Posterior vena cava (tissue), 2 donors: ENCODE data around the gene WDR90. TPM values are rescaled to one million over a fixed set of nuclear protein-coding genes. Genes with fewer than 3 reads are reported as not detected.

Source experiments
- DNase-seq: peaks from one replicate; pipeline ENCODE4 v3.0.0-alpha.2; 2020; ENCODE audit warnings: low spot score
- intact Hi-C, 2 donors: fragments of 100-400 bp; cut with DNase I; formaldehyde crosslinking; loops; one replicate each; pipeline versions ENCODE4 v1.14.1 to v1.14.2; 2022 to 2023
- total RNA-seq, 2 donors: library from RNA; stranded (reverse); fragmentation: NEBNext Ultra II Directional; extraction: Animal tissue kit (Norgen Biotek cat#: 25700); gene quantifications; one replicate each; pipeline ENCODE4 v1.2.1, GENCODE V29; 2021
- donor health status: DM: yes; HTN: yes; CAD: no.
- donor health status: DM: yes; HTN: yes; CAD: no.

The WDR90 gene
- total RNA-seq, 2 donors from 2014 or later = 13.4 to 14.9 TPM

DNA sequence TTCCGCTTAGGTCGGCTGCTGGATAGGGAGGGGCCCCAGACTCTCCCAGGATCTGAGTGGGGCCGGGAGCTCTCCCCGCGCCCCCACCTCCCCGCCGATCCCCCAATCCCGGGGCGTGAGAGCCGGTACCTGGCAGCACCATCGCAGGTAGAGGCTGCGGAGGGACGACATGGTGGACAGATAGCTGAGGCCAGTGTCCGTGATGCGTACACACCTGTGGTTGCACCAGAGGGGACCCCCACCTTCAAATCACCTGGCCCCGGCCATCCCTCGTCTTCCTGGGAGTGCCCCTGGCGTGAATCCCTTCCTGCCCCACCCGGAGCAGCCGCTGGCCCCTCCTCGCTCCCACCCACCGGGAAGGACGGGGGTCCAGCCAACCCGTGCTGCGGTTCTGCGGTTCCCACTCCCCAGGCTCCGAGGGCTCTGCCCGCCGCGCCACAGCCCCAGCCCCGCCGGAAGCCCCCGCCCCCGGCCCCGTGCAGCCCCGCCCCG lies 45.7 kb downstream of the WDR90 start:
- intact Hi-C loops = no loop called here
- DNase-seq = no peak

DNA sequence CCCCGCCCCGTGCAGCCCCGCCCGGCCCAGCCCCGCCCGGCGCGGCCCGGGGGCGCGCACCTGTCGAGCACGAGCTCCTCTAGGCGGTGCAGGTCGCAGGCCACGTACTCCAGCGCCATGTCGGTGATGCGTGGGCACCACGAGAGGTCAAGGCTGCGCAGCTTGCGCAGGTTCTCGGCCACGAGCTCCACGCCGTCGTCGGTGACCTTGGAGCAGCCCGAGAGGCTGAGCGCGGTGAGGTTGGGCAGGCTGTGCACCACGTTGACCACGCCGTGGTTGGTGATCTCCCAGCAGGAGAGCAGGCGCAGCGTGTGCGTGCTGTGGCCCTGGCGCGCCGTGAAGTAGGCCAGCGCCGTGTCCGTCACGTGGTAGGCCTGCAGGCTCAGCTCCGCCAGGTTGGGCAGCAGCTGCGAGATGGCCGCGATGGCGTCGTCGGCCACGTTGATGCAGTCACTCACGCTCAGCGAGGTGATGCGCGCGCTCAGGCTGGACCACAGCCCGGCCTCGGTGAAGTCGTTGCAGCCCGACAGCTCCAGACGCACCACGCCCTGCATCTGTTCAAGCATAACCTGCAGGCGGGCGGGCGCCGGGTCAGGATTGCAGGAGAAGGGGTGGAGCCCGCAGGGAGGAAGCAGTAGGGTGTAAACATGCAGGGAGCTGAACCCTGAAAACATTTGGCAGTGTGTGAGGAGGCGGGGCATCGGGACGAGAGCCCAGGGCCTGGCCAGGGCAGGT lies 46.4 kb downstream of the WDR90 start:
- DNase-seq = no peak
- intact Hi-C loops = no loop called here

DNA sequence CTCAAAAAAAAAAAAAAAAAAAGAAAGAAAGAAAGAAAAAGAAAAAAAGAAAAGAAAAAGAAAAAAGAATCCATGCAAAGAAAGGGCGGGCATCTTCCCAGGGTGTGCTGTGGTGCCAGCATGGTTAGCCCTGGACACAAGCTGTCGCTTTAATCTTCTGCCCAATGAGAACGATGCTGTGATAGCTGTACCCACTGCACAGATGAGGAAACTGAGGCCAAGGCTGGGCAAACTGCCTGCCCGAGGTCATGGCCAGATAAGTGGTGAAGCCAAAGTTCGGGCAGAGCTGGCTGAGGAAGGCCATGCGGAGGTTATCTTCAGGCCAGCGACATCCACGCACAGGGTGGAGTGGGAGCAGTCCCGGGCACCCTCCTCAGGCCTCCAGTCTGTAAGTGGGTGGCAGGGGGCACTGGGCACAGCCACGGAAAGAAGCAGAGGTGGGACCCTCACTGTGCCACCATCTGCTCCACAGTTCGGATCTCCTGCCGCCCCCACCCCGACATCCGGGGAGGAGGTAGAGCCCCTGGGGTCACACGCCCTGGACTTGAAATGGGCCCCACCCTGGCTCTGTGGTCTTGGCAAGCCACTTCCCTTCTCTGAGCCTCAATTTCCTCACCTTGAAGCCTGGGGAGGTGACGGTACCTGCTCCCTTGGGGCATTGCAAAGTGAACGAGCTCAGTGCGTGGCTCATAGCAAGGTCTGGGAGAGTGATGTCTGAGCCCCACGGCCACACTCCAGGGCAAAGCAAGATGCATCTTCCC lies 49.9 kb downstream of the WDR90 start:
- intact Hi-C loops = no loop called here

DNA sequence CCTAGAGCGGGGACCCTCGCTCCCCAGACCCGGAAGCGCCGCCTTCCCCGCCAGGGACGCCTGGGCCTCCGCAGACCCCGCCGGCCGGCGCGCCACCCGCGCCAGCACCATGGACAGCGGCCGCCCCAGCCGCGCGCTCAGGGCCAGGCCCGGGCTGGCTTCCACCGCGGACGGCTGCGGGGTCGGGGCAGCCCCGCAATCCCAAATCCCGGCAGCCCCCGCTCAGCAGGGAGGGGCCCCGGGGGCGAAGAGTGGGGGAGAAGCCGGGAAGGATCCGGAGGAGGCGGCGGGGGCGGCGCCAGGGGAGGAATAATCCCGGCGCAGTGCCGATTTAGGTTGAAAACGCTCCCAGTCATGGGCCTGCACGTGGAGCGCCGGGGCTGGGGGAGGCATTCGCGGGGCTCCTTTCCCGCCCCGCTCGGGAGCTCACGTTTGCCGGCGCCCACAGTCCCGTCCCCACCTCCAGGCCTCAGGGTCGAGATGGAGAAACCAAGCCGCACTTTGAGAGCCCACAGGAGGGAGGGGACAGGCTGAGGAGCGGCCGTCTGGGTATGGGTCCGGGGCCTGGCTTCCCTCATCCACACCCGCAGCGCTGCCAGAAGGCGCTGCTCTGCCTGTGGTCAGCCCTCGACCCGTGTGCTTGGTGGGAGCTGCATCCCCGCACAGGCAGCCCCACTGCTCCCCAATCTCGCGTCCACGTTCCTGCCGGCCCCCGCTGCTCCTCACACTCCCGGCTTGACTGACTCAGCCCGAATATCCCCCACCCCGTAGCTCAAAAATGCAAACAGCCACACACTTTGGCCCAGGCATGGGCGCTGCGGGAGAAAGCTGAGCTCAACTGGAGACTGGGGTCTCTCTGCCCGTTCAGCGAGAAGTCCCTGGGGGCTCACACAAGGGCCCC lies 51.8 kb downstream of the WDR90 start:
- no peak for DNase-seq
- intact Hi-C loops = no loop called here

More for the DNA sequence above, 49.9 kb downstream of the WDR90 start:
- no peak for DNase-seq

DNA sequence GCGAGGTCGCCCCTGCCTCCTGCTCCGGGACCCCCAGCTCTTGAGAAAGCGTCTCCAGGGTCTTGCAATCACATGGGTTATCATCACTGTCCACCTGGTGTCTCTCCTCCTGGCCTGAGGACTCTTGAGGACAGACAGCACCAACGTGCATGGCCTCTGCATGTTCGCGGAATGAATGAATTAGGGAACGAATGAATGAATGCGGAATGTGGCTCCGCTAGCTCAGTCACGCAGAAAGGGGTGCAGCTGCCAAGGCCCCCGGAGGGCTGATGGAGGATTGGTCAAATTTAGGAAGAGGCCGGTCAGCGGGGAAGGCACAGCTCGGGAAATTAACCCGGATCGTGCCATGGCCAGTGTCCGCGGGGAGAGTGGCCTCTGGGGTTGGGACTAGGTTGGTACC lies 53.2 kb downstream of the WDR90 start:
- intact Hi-C loops = no loop called here
- DNase-seq = no peak

DNA sequence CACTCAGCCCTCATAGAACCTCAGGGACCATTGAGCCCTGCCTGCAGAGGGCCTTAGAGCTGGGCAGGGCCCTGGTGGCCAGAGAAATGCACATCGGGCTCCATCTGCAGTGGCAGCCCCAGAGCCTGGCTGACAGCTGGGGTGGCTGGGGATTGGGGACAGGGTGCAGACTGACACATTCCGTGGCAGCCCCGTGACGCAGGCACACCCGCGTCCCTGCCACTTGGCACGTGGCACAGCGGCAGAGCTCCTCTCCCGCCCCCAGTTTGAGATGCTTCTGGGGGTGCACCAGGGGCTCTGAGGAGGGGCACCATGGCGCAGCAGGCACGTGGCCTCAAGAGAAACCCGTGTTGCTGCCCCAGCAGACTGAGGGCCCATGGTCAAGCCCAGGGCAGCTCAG lies 54.2 kb downstream of the WDR90 start:
- intact Hi-C loops = no loop called here
- no peak for DNase-seq

DNA sequence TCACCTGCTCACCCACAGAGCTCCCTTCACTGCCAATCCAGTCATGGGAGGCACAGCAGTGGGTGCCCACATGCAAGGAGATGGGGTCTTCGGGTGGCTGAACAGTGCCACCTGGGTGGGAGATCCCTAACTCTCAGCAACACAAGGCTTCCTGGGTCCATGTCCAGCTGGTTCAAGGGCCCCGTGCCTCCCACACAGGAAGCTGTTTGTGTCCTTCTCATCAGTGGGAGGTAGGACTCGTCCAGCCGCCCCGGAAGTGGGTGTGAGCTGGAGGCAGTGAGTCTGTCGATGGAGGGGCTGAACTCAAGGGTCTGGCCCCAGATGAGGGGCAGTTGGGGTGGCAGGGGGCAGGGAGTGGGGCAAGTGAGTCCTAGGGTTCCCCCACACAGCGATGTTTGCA lies 54.9 kb downstream of the WDR90 start:
- no peak for DNase-seq
- intact Hi-C loops = loop anchor here in 1 of 2 donors (1.0 kb wide), 1 partner anchor 298 kb away; no protein-coding TSS in a partner anchor

DNA sequence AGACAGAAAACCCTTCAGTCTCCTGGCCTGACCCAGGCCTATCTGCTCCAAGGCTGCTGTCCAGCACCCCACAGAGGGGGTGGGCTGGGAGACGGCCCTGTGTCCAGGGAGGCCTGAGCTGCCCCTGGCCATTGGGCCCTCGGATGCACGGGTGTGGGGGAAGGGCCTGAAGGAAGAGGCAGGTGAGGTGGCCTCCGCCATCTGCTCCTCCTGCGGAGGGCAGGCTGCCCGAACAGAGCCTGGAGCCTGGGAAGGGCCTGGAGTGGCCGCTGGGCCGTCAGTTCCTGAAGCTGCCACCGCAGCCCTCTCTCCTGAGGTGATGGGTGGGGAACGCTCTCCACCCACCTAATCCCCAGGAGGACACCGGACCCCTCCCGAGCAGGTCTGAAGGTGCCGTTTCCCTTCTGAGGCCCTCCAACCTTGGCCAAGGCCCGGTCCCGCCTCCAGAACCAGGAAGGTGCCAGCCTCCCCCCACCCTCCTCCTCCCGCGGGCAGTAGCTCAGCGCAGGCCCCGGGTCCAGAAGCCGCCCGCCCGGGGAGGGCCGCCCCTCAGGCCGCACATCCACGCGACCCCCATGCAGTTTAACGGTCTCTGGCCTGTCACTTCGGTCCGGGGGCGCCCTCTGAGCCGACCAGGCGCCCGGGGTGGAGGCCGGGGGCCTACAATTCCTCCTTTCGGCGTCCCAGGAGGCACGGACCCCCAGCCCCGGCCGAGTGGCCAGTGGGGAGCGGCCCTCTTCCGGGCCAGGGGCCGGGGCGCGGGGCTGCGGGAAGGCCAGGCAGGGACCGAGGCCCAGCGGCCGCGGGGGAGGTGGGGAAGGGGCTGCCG lies 55.6 kb downstream of the WDR90 start:
- intact Hi-C loops = loop anchor here in 1 of 2 donors (1.0 kb wide), 1 partner anchor 298 kb away; no protein-coding TSS in a partner anchor
- no peak for DNase-seq

DNA sequence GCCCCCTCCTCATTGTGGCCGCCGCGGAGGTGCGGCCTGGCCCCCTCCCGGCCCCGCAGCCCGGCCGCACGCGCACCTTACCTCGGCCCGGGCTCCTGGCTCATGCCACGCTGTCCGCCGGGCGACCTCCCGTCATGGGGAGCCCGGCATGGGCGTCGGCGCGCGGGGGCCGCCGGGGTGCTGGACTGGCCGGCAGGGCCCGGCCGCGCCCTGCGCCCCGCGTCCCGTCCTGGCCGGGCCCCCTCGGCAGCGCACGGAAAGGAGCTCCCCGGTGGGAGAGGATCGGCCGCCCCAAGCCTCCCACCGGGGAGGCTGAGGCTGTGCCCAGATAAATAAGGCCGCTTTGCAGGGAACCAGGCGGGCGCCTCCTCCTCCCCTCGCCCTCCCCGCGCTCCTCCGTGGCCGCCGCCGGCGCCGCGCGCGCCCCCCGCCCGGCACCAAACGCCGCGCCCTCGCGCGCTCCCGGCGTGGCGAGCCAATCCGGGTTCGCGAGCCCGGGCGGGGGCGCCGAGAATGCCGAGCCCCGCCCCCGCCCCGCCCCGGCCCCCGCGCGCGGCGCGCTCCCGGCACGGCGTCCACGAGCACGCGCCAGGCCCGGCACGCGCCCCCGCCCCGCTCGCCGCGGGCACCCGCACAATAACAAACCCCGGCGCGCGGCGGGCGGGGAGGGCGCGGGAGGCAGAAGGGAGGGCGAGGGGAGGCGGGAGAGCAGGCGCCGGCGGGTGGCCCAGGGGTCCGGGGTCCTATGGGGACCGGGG lies 56.4 kb downstream of the WDR90 start, which contains the start of gene FBXL16:
FBXL16 (minus strand) TSS at position 371 of the 758 bp plus-strand sequence. CDS start 8,396 bp downstream, outside the sequence.
- intact Hi-C loops = no loop called here
- no peak for DNase-seq

DNA sequence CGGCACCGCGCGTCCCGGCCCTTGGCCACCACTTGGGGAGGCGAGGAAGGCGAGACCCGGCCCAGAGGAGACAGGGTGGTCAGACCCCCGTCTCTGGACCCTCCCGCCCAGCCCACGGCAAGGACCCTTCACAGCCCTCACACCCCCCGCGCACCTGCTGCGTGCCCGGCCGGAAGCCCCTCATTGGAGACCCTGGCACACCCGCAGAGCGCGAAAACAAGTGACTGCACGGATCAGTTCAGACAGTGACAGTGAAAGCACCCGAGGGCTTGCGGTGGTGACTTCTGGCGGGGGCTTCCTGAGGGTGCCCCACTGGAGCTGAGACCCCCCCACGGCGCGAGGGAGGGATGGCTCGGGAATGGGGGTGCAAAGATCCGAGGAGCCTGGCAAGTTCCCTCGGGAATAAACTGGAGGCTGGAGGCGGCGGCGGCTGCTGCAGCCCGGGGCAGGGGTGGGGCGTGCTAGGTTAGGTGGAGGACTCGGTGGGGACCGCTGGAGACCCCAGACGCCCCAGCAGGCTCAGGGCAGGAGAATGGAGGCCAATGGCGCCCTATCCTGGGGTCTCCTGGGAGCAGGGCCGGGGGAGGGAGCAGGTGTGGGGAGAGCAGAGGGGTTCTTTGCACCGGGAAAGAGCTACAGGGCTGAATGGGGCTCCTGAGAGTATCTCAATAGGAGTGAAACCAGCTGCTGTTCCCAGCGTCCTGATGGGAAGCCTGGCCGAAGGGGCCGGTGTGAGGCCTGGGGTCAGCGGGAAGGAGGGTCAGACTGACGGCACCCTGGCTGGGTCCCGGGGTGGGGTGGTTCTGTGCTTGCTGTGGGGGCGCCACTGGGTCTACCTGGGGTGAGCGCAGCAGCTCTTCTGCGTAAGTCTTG lies 57.3 kb downstream of the WDR90 start:
- intact Hi-C loops = no loop called here
- DNase-seq = no peak

DNA sequence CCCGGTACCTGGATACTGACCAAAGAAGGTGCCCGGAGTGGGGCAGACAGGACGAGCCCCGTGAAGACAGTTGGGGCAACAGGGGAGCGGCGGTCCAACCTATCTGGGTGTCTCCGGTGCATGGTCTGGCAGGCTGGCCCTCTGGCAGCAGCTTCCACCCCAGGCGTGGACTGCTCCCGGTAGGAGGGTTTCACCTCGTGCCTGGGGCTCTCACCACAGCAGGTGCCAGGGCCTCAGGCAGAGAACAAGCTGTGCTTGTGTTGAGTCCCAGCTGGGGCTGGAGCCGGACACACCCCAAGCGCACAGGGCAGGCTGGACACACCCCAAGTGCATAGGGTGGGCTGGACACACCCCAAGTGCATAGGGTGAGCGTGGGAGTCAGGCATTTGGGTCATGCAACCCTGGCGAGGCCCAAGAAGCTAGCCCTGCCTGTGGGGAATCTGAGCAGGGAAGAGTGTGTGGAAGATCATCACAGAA lies 57.9 kb downstream of the WDR90 start:
- intact Hi-C loops = no loop called here
- no peak for DNase-seq

DNA sequence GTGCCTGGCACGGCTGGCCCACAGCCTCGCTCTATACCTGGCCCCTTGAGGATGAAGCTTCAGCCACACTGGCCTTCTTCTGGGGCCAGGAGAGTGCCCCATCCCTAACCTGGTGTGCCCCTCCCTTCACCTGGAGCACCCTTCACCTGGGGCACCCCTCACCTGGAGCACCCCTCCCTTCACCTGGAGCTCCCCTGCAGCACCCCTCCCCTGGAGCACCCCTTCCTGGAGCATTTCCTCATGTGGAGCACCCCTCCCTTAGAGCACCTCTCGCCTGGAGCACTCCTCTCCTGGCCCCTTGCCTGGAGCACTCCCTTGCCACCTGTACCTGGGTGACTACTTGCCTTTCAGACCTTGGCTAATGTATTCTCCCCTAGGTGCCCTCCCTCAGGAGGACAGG lies 58.9 kb downstream of the WDR90 start:
- intact Hi-C loops = no loop called here
- DNase-seq = no peak

DNA sequence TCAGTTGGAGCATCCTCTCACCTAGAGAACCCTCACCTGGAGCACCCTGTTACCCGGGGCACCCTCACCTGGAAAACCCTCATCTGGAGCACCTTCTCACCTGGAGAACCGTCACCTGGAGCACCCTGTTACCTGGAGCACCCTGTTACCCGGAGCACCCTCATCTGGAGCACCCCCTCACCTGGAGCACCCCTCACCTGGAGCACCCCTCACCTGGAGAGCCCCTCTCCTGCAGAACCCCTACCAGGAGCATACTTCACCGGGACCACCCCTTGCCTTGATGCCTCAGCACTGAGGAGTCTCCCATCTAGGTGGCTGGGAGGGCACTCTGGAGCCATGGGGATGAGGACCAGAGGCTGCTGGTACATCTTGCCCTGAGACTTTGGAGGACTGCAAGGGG lies 59.8 kb downstream of the WDR90 start:
- intact Hi-C loops = no loop called here
- DNase-seq = no peak

DNA sequence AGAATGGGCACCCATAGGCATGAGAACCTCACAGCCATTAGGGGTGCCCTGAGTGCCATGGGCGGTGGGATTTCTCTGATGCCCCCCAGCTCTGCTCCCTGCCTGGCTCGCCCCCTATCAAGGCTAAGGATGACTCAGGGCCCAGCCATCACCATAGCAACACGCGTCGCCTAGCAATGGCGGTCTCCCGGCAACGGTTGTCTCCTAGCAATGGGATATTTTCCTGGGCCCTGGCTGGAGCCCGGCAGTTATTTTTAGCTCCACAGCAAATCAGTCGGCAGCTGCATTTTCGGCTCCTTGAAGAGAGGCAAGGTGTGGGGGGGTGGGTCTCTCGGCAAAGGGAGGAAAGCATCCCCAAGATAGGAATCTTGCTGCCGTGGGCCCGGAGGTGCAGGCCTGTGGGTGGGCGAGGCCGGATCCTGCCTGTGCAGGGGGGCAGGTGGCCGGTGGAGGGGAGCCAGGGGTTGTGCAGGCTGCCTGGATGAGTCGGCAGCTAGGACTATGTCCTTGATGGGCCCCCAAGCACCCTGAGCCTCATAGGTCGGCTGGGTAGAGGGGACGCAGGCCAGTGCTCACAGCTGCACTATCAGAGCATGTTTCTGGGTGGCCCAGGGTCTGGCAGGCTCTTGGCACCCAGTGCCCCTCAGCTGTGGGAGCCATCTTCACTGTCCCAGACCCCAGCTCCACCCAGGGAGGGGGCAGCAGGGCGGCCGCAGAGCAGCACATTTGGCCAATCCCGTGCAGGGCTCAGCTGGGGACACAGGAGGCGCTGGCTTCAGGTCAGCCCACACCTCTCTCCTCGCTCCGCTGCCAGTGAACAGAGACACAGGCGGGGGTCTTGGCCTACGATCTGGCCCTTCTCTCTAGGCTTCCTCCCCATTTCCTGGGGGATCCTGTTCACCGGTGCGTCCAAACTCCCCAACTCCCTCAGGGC lies 60.7 kb downstream of the WDR90 start:
- DNase-seq = no peak
- intact Hi-C loops = loop anchor here (5.0 kb wide), 2 partner anchors 77 to 342 kb away; partner anchors contain the start of genes CHTF18 (in 2 of the 2) and RPUSD1 (in 2 of the 2)

DNA sequence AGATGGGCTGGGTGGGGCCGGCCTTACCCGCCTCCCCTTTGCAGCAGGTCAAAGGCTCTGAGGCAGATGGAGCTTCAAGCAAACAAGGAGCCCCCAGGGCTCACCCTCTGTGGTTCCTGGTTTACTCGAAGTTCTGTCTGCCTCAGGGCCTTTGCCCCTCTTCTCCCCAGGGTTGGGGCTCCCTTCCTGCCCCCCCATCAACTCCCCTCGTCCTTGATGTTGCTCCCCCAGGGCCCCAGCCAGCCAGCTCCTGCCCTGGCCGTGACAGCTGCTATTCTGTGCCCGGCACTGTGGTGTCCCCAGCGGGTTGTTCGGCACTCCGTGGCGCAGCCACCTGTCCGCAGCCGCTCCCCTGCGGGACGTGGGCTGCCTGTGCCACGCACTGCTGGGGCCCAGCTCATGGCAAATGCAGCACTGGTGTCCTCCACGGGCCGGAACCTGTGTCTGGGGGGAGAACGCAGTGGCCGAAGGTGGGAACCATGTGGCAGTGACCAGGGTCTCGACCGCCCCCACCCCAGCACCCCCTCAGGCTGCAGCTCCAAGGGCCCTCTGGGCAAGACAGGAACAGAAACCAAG lies 61.4 kb downstream of the WDR90 start:
- no peak for DNase-seq
- intact Hi-C loops = loop anchor here (5.0 kb wide), 2 partner anchors 77 to 342 kb away; partner anchors contain the start of genes CHTF18 (in 2 of the 2) and RPUSD1 (in 2 of the 2)
